ACC112 (cell line): ENCODE data around the gene ARHGEF11.

Experiments
- H2AFZ ChIP-seq: fragments of 200-600 bp; sonication (generic); one replicate; pipeline ENCODE4 v1.6.0; 2017; ENCODE audit warnings: antibody characterized with exemption, low read length; ENCODE audit not compliant: unreplicated experiment
- H3K27ac ChIP-seq: fragments of 200-600 bp; sonication (generic); 2 replicates; pipeline ENCODE4 v1.5.1; 2014; ENCODE audit warnings: low read depth, mild to moderate bottlenecking, antibody characterized with exemption, low read length, moderate library complexity
- H3K27me3 ChIP-seq: fragments of 200-600 bp; sonication (generic); 2 replicates; pipeline ENCODE4 v1.6.1; 2014; ENCODE audit warnings: mild to moderate bottlenecking, antibody characterized with exemption, low read length, moderate library complexity, mixed read lengths; ENCODE audit not compliant: insufficient read depth
- H3K36me3 ChIP-seq: fragments of 200-600 bp; sonication (generic); 2 replicates; pipeline ENCODE4 v1.6.1; 2016; ENCODE audit warnings: mild to moderate bottlenecking, antibody characterized with exemption, low read length, moderate library complexity, mixed read lengths; ENCODE audit not compliant: insufficient read depth
- H3K4me1 ChIP-seq: fragments of 200-600 bp; sonication (generic); one replicate; pipeline ENCODE4 v1.6.1; 2016; ENCODE audit warnings: low read length, mixed read lengths; ENCODE audit not compliant: insufficient read depth, unreplicated experiment, control insufficient read depth
- H3K4me3 ChIP-seq: fragments of 200-600 bp; sonication (generic); 2 replicates; pipeline ENCODE4 v1.5.1; 2014; ENCODE audit warnings: mild to moderate bottlenecking, low read depth, low read length
- H3K79me2 ChIP-seq: fragments of 200-600 bp; sonication (generic); one replicate; pipeline ENCODE4 v1.6.0; 2016; ENCODE audit warnings: low read length; ENCODE audit not compliant: control insufficient read depth, unreplicated experiment, insufficient read depth

Gene ARHGEF11

DNA sequence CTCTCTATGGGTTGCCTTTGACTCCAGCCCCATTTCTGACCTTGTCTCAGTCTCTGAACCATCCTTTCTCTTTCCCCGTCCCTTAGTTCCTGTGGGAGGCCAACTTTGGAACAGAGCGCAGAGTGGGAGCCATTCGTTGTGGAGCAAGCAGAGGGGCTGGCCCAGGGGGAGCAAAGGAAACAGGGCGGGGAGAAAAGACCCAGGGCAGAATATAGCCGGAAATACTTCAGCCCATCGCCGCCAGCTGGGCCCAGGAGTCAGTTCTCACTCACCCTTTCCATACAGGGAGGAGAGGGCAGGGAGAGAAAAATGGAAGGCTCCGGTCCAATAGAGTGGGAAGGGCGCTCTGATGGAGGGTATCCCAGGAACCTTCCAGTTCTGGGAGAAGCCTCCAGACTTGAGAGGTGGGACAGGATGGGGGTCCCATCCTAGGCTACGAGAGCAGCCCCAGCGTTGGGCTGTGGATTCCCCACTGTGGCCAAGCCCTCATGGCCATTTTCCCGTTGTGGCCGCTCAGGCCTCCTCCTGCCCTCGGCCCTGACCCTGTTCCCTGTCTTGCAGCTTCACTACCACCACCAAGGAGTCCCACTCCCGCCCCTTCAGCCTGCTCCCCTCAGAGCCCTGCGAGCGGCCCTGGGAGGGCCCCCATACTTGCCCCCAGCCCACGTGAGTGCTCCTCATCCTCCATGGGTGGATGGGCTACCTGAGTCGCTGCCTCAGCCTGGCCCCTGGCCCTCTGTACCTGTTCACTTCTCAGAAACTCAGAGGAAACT lies 141.2 kb downstream of the ARHGEF11 start:
- no peak overlapping the region for H3K4me3 ChIP-seq
- no peaks in the 10 kb centered on the region for H3K27me3 ChIP-seq
- peaks cover 3% of the 10 kb centered on the region; the same call in 1 of the 2 replicates for H3K36me3 ChIP-seq
- H2AFZ ChIP-seq: no peak overlapping the region
- H3K27ac ChIP-seq: no peak overlapping the region
- H3K79me2 ChIP-seq: peaks cover 54% of the 10 kb centered on the region
- peaks cover 50% of the 10 kb centered on the region for H3K4me1 ChIP-seq

- H3K4me3 ChIP-seq: no peak overlapping the region
- no peak overlapping the region for H2AFZ ChIP-seq
- no peaks in the 10 kb centered on the region for H3K27me3 ChIP-seq
- H3K27ac ChIP-seq: no peak overlapping the region
- peaks cover 59% of the 10 kb centered on the region for H3K4me1 ChIP-seq
- peaks cover 62% of the 10 kb centered on the region for H3K79me2 ChIP-seq
- peaks cover 3% of the 10 kb centered on the region; the same call in 1 of the 2 replicates for H3K36me3 ChIP-seq
These were observed 142.0 kb downstream of the ARHGEF11 start for GRCh38 chr1:156903328-156904091.

- no peak overlapping the region for H2AFZ ChIP-seq
- no peak overlapping the region for H3K27ac ChIP-seq
- H3K27me3 ChIP-seq: no peaks in the 10 kb centered on the region
- H3K4me1 ChIP-seq: peaks cover 63% of the 10 kb centered on the region
- no peaks in the 10 kb centered on the region; the same call in 1 of the 2 replicates for H3K36me3 ChIP-seq
- H3K79me2 ChIP-seq: peaks cover 63% of the 10 kb centered on the region
- H3K4me3 ChIP-seq: no peak overlapping the region
These were observed 143.3 kb downstream of the ARHGEF11 start for GRCh38 chr1:156901966-156902915.

- Histone ChIP-seq H2AFZ (no peak overlapping the region), H3K27ac (no peak overlapping the region)
These were observed 144.0 kb downstream of the ARHGEF11 start for GRCh38 chr1:156901590-156901900.

GRCh38 chr1:156900896-156901589 lies 144.5 kb downstream of the ARHGEF11 start:
- H3K36me3 ChIP-seq: no peaks in the 10 kb centered on the region; the same call in 1 of the 2 replicates
- H3K4me1 ChIP-seq: peaks cover 66% of the 10 kb centered on the region
- H3K27me3 ChIP-seq: no peaks in the 10 kb centered on the region
- peaks cover 63% of the 10 kb centered on the region for H3K79me2 ChIP-seq
- no peak overlapping the region for H2AFZ ChIP-seq
- no peak overlapping the region for H3K27ac ChIP-seq
- H3K4me3 ChIP-seq: no peak overlapping the region

More at GRCh38 chr1:156901590-156901900, 144.0 kb downstream of the ARHGEF11 start:
- peaks cover 63% of the 10 kb centered on the region for H3K79me2 ChIP-seq
- no peaks in the 10 kb centered on the region; the same call in 1 of the 2 replicates for H3K36me3 ChIP-seq
- peaks cover 62% of the 10 kb centered on the region for H3K4me1 ChIP-seq
- H3K27me3 ChIP-seq: no peaks in the 10 kb centered on the region
- no peak overlapping the region for H3K4me3 ChIP-seq

DNA sequence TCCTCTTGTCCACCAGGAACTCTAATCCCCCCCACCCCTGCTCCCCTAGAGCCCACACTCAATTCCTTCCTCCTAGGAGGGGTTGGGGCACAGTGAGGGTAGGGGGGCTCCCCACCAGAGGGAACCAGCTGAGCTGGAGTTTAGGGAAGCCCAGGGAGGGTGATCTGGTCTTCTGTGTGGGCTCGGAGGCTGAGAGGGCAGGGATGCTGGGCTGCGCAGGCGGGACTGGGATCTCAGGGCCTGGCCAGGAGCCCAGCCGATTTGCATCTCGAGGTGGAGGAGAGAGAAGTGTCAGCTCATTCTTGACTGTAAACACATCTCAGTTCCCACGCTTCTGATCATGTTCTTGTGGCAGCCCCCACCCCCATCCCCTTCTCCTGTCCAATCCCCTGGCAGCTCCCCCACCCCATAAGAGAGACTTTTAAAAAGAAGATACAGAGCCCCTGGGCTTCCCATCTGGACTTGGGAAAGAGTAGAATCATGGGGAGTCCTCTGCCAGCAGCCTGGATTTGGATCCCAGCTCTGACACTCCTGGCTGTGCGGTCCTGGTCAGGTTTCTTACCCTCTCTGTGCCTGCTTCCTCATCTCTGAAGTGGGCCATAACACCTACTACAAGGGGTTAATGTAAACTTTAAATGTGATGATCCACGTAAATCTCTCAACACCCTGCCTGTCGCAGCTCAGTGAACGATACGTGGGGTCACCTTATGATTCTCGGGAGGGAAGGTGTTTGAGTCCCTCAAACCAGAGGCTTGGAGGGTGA lies 145.4 kb downstream of the ARHGEF11 start:
- Histone ChIP-seq H2AFZ (no peak overlapping the region), H3K4me3 (peak overlapping the region; percentile 32; the same call in 1 of the 2 replicates), H3K36me3 (no peaks in the 10 kb centered on the region), H3K27ac (peak overlapping the region; percentile 97), H3K79me2 (peaks cover 64% of the 10 kb centered on the region), H3K27me3 (no peaks in the 10 kb centered on the region), H3K4me1 (peaks cover 75% of the 10 kb centered on the region)

GRCh38 chr1:156898971-156899664 lies 146.4 kb downstream of the ARHGEF11 start:
- no peak overlapping the region for H2AFZ ChIP-seq
- H3K4me1 ChIP-seq: peaks cover 84% of the 10 kb centered on the region
- no peaks in the 10 kb centered on the region for H3K36me3 ChIP-seq
- peaks cover 68% of the 10 kb centered on the region for H3K79me2 ChIP-seq
- peak overlapping the region; percentile 97 for H3K27ac ChIP-seq
- no peaks in the 10 kb centered on the region for H3K27me3 ChIP-seq
- peak overlapping the region; percentile 57 for H3K4me3 ChIP-seq

DNA sequence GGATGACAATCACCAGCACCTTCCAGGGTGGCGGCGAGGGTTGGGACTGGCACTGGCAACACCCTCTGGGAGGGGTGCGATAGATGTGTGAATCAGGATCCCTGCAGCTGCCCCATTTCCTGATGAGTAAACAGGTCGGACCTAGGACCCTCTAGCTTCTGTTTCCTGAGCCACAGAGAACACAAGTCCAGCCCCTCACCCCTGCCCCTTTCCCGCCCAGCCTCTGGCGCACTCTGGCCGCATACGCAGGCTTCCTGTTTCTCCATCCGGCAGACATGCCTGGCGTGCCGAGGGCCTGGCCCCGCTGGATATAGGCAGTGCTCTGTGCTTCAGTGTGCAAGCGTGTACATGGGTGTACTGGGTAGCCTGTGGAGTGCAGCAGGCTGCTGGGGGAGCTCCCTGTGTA lies 147.4 kb downstream of the ARHGEF11 start:
- peak overlapping the region; percentile 75 for H3K4me3 ChIP-seq
- peaks cover 85% of the 10 kb centered on the region for H3K4me1 ChIP-seq
- H3K36me3 ChIP-seq: no peaks in the 10 kb centered on the region
- H3K27ac ChIP-seq: peak overlapping the region; percentile 97
- no peak overlapping the region for H2AFZ ChIP-seq
- H3K79me2 ChIP-seq: peaks cover 66% of the 10 kb centered on the region
- H3K27me3 ChIP-seq: no peaks in the 10 kb centered on the region
